ENCODE results near the gene EHMT2. TPM values are rescaled to one million over a fixed set of nuclear protein-coding genes. Genes with fewer than 3 reads are reported as not detected.

The EHMT2 gene
- total RNA-seq, 3 donors from 2014 or later (not counting 1 experiment from before 2014, with no cell fraction given) = 49.3 to 56.6 (median 55.8) TPM

DNA sequence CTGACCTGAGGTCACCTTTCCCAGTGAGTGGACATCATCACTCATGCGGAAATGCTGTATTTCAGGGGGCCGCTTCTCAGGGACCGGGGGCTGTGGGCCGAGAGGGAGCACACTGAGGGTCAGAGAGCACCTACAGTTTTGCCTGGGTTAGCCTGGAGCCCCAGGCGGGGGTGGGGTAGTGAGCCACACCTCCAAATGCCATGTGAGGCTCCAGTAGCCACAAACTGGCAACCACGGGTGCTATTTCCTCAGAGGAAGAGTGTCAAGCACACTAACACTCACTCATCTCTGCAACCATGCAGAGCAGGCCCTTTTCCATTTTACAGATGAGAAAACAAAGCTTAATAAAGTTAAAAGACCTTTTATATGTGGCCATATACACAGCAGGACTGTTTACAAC, 4.7 kb downstream of the EHMT2 start:
- intact Hi-C loops (cut with micrococcal nuclease) = no loop called here
- 77% methylated on average over 6 of the region's 6 CpGs for WGBS (ENCODE audit: insufficient coverage)
- Mint-ChIP-seq H3K36me3 (peaks cover 7% of the 10 kb centered on the region), H3K27ac (no peak overlapping the region), H3K4me1 (peaks cover 13 to 15% of the 10 kb centered on the region in 2 donors), H3K4me3 (no peak overlapping the region), H3K27me3 (ENCODE audit: low read depth in 2 of 2) (no peaks in the 10 kb centered on the region), H3K9me3 (no peaks in the 10 kb centered on the region)
- H3K27ac ChIP-seq (ENCODE audit: low read length) = no peak overlapping the region
- peaks cover 10% of the 10 kb centered on the region for H3K4me1 ChIP-seq (ENCODE audit: control insufficient read depth, insufficient read depth, low read length)
- no peak for DNase-seq
- no peak for TF ChIP-seq CTCF (IDR thresholded peaks at IDR 0.05)
- H3K27me3 ChIP-seq (ENCODE audit: control insufficient read depth, insufficient read depth, low read length) = no peaks in the 10 kb centered on the region
- no peak overlapping the region for H3K4me3 ChIP-seq (ENCODE audit: low read length)
- no peaks in the 10 kb centered on the region for H3K9me3 ChIP-seq (ENCODE audit: control insufficient read depth, insufficient read depth, low read length)
- ATAC-seq = no peak
- peaks cover 45% of the 10 kb centered on the region for H3K36me3 ChIP-seq (ENCODE audit: control insufficient read depth, insufficient read depth, low read length)

GRCh38 chr6:31889331-31889972, 8.0 kb downstream of the EHMT2 start:
- Histone ChIP-seq H3K36me3 (ENCODE audit: control insufficient read depth, insufficient read depth, low read length) (peaks cover 61% of the 10 kb centered on the region), H3K27me3 (ENCODE audit: control insufficient read depth, insufficient read depth, low read length) (no peaks in the 10 kb centered on the region), H3K4me3 (ENCODE audit: low read length) (no peak overlapping the region), H3K9me3 (ENCODE audit: control insufficient read depth, insufficient read depth, low read length) (no peaks in the 10 kb centered on the region), H3K4me1 (ENCODE audit: control insufficient read depth, insufficient read depth, low read length) (no peaks in the 10 kb centered on the region), H3K27ac (ENCODE audit: low read length) (no peak overlapping the region)
- Mint-ChIP-seq H3K27me3 (ENCODE audit: low read depth in 2 of 2) (no peaks in the 10 kb centered on the region), H3K9me3 (no peaks in the 10 kb centered on the region), H3K4me3 (no peak overlapping the region), H3K27ac (no peak overlapping the region), H3K36me3 (peaks cover 14% of the 10 kb centered on the region), H3K4me1 (peaks cover 7% of the 10 kb centered on the region in 2 donors)
- 95% methylated on average over 3 of the region's 3 CpGs for WGBS (ENCODE audit: insufficient coverage)
- TF ChIP-seq CTCF (IDR thresholded peaks at IDR 0.05) = no peak
- ATAC-seq = no peak
- no peak for DNase-seq
- intact Hi-C loops (cut with micrococcal nuclease) = no loop called here

DNA sequence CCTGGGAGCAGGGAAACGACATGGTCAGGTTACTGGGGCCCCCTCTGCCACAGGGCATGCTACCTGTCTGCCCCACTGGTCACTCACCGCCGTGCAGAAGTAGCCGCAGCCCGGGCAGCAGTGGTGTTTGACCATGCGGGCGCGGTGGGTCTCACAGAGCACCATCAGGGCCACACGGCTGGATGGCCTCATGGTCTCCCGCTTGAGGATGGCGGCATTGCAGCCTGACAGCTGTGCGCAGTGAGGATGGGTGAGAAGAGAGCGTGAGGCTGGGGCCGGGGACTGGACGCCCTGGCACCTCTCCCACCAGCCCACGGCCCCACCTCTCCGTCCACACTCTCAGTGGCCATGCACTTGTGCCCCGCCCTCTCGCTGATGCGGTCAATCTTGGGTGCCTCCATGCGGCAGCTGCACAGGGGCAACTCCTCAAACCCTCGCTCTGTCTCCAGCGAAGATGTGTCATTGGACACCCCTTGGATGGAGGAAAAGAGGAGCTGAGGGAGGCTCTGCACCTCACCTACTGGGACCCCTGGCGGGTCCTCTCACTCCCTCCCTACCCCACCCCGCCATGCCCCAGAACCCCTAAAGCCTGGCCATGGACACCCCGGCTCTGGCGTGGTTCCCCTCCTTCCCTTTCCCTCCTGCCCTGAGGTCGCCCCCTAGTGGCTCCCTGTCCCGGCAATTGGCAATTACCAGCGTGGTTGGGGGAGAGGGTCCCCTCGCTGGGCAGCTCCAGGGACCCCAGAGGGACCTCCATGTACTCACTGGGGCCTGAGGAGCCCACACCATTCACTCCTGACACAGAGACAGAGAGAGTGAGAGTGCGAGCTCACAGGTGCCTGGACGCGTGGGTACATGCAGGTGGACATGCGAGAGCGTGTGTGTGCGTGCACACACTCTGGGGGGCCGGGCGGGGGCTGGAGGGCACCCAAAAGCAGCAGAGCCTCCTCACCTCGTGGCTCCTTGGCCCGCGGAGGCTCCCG, 8.9 kb downstream of the EHMT2 start:
- 84% methylated on average over 42 of the region's 43 CpGs for WGBS (ENCODE audit: insufficient coverage)
- Histone ChIP-seq H3K4me1 (ENCODE audit: control insufficient read depth, insufficient read depth, low read length) (no peaks in the 10 kb centered on the region), H3K36me3 (ENCODE audit: control insufficient read depth, insufficient read depth, low read length) (peaks cover 68% of the 10 kb centered on the region), H3K9me3 (ENCODE audit: control insufficient read depth, insufficient read depth, low read length) (no peaks in the 10 kb centered on the region), H3K27ac (ENCODE audit: low read length) (no peak overlapping the region), H3K4me3 (ENCODE audit: low read length) (no peak overlapping the region), H3K27me3 (ENCODE audit: control insufficient read depth, insufficient read depth, low read length) (no peaks in the 10 kb centered on the region)
- peak; percentile 69 for TF ChIP-seq CTCF (IDR thresholded peaks at IDR 0.05)
- DNase-seq (peak in 1 of 2 donors; percentile 72), ATAC-seq (peak in 2 of 3 donors; percentile 56 to 62)
- Mint-ChIP-seq H3K4me1 (peaks cover 7% of the 10 kb centered on the region in 2 donors), H3K27ac (no peak overlapping the region), H3K9me3 (no peaks in the 10 kb centered on the region), H3K27me3 (ENCODE audit: low read depth in 2 of 2) (no peaks in the 10 kb centered on the region), H3K36me3 (peaks cover 14% of the 10 kb centered on the region), H3K4me3 (no peak overlapping the region)
- intact Hi-C loops (cut with micrococcal nuclease) = no loop called here

Measured in natural killer cell (primary cell).